Panc1 (cell line): ENCODE measurements around the gene SLC8A1. TPM values are rescaled to one million over a fixed set of nuclear protein-coding genes. Genes with fewer than 3 reads are reported as not detected.

Experiments
- ATAC-seq: fragments of 200-7000 bp; cut with Tn5 transposase; 2 replicates; pipeline ENCODE4 v1.9.1; 2020; ENCODE audit warnings: mild to moderate bottlenecking, moderate library complexity
- BruUV-seq: library from RNA; stranded (reverse); fragments of 400-500 nt; replicated peaks from 2 replicates; lab custom pipeline; 2021; lab: Mats Ljungman, UMichigan
- CTCF ChIA-PET: fragments of 300-600 bp; sonication (Branson Sonifier 250); formaldehyde crosslinking; loops from one replicate; lab custom pipeline; 2022; ENCODE audit warnings: antibody characterized with exemption; lab: Charles Lee
- POLR2A ChIA-PET: fragments of 300-600 bp; sonication (Branson Sonifier 250); formaldehyde crosslinking; loops from one replicate; lab custom pipeline; 2022; ENCODE audit warnings: antibody characterized with exemption; lab: Charles Lee
- DNase-seq: peaks from one replicate; pipeline ENCODE4 v3.0.0-alpha.2; 2010; ENCODE audit warnings: low read depth, low spot score
- H3K27ac ChIP-seq: 2 replicates; pipeline ENCODE4 v1.5.1; 2011; ENCODE audit warnings: mild to moderate bottlenecking, low read length, inconsistent platforms
- H3K27me3 ChIP-seq: fragments of 200-500 bp; sonication (Bioruptor generic); 2 replicates; pipeline ENCODE4 v1.6.0; 2014; ENCODE audit warnings: low read length, inconsistent platforms; ENCODE audit not compliant: control insufficient read depth, insufficient read depth
- H3K36me3 ChIP-seq: fragments of 200-500 bp; sonication (Bioruptor generic); 2 replicates; pipeline ENCODE4 v1.5.1; 2014; ENCODE audit warnings: inconsistent platforms, mild to moderate bottlenecking, low read length, moderate library complexity; ENCODE audit not compliant: control insufficient read depth, insufficient read depth
- H3K4me1 ChIP-seq: 2 replicates; pipeline ENCODE4 v1.5.1; 2011; ENCODE audit warnings: inconsistent platforms, mild to moderate bottlenecking, low read length, moderate library complexity; ENCODE audit not compliant: control insufficient read depth, insufficient read depth
- H3K4me3 ChIP-seq, 2 experiments: 2 replicates each; pipeline ENCODE4 v1.5.1; 2011 to 2012; ENCODE audit warnings: low read depth in 2 of 2, low read length in 2 of 2, mild to moderate bottlenecking in 2 of 2, inconsistent platforms in 1 of 2, moderate library complexity in 1 of 2
- H3K9me3 ChIP-seq: fragments of 200-500 bp; sonication (Bioruptor generic); 2 replicates; pipeline ENCODE4 v1.5.1; 2014; ENCODE audit warnings: low read depth, mild to moderate bottlenecking, inconsistent platforms, low read length, moderate library complexity; ENCODE audit not compliant: control insufficient read depth, insufficient read depth
- POLR2AphosphoS5 ChIP-seq: IDR thresholded peaks from 2 replicates; pipeline ENCODE4 v1.6.1; 2012; ENCODE audit warnings: mild to moderate bottlenecking, low read depth, low read length, moderate library complexity
- REST ChIP-seq, 2 experiments: IDR thresholded peaks; 2 replicates each; pipeline ENCODE4 v1.6.1; 2011 to 2012; ENCODE audit warnings: low read depth in 2 of 2, control low read depth in 1 of 2, low read length in 1 of 2, mild to moderate bottlenecking in 1 of 2, moderate library complexity in 1 of 2; ENCODE audit not compliant: insufficient read depth in 1 of 2
- SIN3A ChIP-seq: IDR thresholded peaks from 2 replicates; pipeline ENCODE4 v1.6.1; 2012; ENCODE audit warnings: low read depth, mild to moderate bottlenecking, low read length, moderate library complexity, borderline replicate concordance; ENCODE audit not compliant: insufficient read depth
- TCF7L2 ChIP-seq: IDR thresholded peaks from 2 replicates; pipeline ENCODE4 v1.6.1; 2011; ENCODE audit warnings: mild to moderate bottlenecking, low read depth, low read length, inconsistent platforms
- in situ Hi-C: cut with HindIII; loops from 2 replicates; pipeline ENCODE4 v1.10.0; 2016; ENCODE audit warnings: low sequenced_read_pairs, low pct_unique_long_range_greater_than_20kb
- intact Hi-C: fragments of 100-400 bp; cut with micrococcal nuclease; formaldehyde crosslinking; loops from one replicate; pipeline ENCODE4 v1.10.0; 2022; ENCODE audit not compliant: unreplicated experiment
- total RNA-seq: library from RNA; stranded (reverse); gene quantifications from one replicate; pipeline ENCODE4 v1.2.1, GENCODE V29; 2021; ENCODE audit not compliant: unreplicated experiment
- TF ChIP-seq, protein P1 (sequence below): fragments of 450-650 bp; IDR thresholded peaks from 2 replicates; pipeline ENCODE4 v1.5.1; 2017; ENCODE audit warnings: mild to moderate bottlenecking

Gene SLC8A1
- total RNA-seq, 1 experiment from 2014 or later, result 0.59 TPM

DNA sequence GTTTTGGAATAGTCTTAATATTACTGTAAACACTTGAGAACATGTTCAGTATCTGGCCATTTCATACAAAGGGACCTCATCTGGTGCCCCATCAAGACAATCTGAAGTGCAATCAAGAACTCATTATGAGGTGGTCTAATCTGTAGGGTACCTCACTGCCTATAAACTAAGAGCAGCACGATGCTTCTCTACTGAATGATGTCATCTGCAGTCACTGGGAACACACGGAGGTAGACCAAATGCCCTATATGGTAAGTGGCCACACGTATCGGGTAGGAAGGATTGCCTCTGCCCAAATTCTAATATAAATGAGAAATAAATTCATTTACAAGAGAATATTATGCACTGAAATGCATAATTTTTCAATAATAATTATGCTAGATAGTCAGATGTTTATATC is 90.4 kb downstream of the SLC8A1 start:
- Histone ChIP-seq H3K27ac (no peak overlapping the region), H3K9me3 (no peaks in the 10 kb centered on the region), H3K27me3 (no peaks in the 10 kb centered on the region; the same call in 1 of the 2 replicates), H3K4me1 (no peaks in the 10 kb centered on the region), H3K36me3 (no peaks in the 10 kb centered on the region), H3K4me3 (no peak overlapping the region)
- ATAC-seq (no peak), DNase-seq (no peak)
- in situ Hi-C loops (no loop called here), intact Hi-C loops (no loop called here)
- TF ChIP-seq SIN3A (no peak), REST (IDR thresholded peaks at IDR 0.05; ENCODE audit: insufficient read depth in 1 of 2, low read depth in 2 of 2, low read length in 1 of 2) (no peak), POLR2AphosphoS5 (no peak), TCF7L2 (no peak)
- TF ChIP-seq, protein P1, sequence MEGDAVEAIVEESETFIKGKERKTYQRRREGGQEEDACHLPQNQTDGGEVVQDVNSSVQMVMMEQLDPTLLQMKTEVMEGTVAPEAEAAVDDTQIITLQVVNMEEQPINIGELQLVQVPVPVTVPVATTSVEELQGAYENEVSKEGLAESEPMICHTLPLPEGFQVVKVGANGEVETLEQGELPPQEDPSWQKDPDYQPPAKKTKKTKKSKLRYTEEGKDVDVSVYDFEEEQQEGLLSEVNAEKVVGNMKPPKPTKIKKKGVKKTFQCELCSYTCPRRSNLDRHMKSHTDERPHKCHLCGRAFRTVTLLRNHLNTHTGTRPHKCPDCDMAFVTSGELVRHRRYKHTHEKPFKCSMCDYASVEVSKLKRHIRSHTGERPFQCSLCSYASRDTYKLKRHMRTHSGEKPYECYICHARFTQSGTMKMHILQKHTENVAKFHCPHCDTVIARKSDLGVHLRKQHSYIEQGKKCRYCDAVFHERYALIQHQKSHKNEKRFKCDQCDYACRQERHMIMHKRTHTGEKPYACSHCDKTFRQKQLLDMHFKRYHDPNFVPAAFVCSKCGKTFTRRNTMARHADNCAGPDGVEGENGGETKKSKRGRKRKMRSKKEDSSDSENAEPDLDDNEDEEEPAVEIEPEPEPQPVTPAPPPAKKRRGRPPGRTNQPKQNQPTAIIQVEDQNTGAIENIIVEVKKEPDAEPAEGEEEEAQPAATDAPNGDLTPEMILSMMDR, result no peak
- CTCF ChIA-PET, result no interaction called here
- no TSS peak for BruUV-seq
- POLR2A ChIA-PET, result no interaction called here

DNA sequence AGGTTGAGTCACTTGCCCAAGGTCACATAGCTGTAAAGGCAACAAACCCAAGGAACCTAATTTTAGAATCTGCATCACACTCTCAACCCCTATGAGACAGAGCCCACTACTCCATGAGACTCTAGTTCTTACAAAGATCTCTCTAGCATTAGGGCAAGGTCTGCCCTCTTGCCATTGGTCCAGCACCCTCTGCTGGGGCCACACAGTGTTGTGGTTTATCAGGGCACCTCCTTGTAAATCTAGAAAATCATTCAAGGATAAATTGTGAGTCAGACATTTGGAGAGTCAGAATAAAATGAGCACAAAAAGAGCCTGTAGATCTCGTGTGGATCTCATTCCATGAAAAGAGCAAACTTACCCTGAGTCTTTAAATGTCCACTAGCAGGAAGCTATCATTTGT is 91.2 kb downstream of the SLC8A1 start:
- no peak for TF ChIP-seq POLR2AphosphoS5
- TF ChIP-seq, protein P1, result peak; percentile 23
- TF ChIP-seq SIN3A, result no peak
- BruUV-seq, result no TSS peak
- ATAC-seq (no peak), DNase-seq (no peak)
- CTCF ChIA-PET, result no interaction called here
- Histone ChIP-seq H3K27me3 (no peaks in the 10 kb centered on the region; the same call in 1 of the 2 replicates), H3K4me3 (no peak overlapping the region), H3K9me3 (no peaks in the 10 kb centered on the region), H3K4me1 (no peaks in the 10 kb centered on the region), H3K27ac (no peak overlapping the region), H3K36me3 (no peaks in the 10 kb centered on the region)
- in situ Hi-C loops, result no loop called here
- POLR2A ChIA-PET, result no interaction called here
- intact Hi-C loops, result no loop called here

DNA sequence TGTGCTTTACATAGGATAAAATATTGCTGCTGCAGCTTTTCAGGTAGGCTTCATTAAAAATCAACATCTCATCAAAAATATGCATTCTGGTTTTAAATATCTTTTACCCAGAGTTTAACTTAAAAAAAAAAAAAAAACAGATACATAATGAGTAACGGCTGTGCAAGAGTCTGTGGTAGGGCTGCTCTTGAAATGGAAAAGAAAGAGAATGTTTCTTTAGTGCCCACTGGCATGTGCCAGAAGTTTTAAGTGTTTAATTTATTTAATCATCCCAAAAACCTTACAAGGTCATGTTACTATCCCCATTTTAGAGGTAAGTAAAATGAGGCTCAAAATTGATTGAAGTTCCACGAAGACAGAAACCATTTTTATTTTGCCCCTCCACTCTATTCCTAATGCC is 92.1 kb downstream of the SLC8A1 start:
- Histone ChIP-seq H3K9me3 (no peaks in the 10 kb centered on the region), H3K27ac (no peak overlapping the region), H3K36me3 (no peaks in the 10 kb centered on the region), H3K4me1 (no peaks in the 10 kb centered on the region), H3K27me3 (no peaks in the 10 kb centered on the region; the same call in 1 of the 2 replicates), H3K4me3 (no peak overlapping the region)
- no TSS peak for BruUV-seq
- ChIA-PET POLR2A (no interaction called here), CTCF (no interaction called here)
- ATAC-seq (no peak), DNase-seq (no peak)
- in situ Hi-C loops (no loop called here), intact Hi-C loops (no loop called here)
- TF ChIP-seq TCF7L2 (no peak), REST (IDR thresholded peaks at IDR 0.05; ENCODE audit: insufficient read depth in 1 of 2, low read depth in 2 of 2, low read length in 1 of 2) (no peak), POLR2AphosphoS5 (no peak), SIN3A (no peak)
- TF ChIP-seq, protein P1, result no peak
